Tibial artery (tissue), 4 donors: ENCODE data around the gene SYNDIG1L.
"Not testable (repeated sequence)": the region's sequence is repeated elsewhere in the genome, so short reads cannot be mapped to it uniquely, and the experiment has no call there.

ENCODE experiments used
- DNase-seq, 2 donors: peaks; one replicate each; pipeline ENCODE4 v3.0.0-alpha.2; 2019
- H3K27ac ChIP-seq, 2 donors: fragments of 200-600 bp; sonication (generic) in 1 of 2; 1 replicate in 1 of 2; 2 replicates in 1 of 2; pipeline ENCODE4 v1.5.1; 2018 to 2019; ENCODE audit warnings: mild to moderate bottlenecking in 1 of 2
- H3K27me3 ChIP-seq, 2 donors: fragments of 200-600 bp; sonication (generic) in 1 of 2; one replicate each; pipeline versions ENCODE4 v1.5.1 to v1.6.0; 2016 to 2019
- H3K36me3 ChIP-seq, 3 donors: fragments of 200-600 bp; sonication (generic) in 2 of 3; one replicate each; pipeline ENCODE4 v1.5.1; 2016 to 2019; ENCODE audit warnings: mild to moderate bottlenecking in 2 of 3
- H3K4me1 ChIP-seq, 4 donors: fragments of 200-600 bp; sonication (generic) in 2 of 4; 1 replicate in 3 of 4; 2 replicates in 1 of 4; pipeline ENCODE4 v1.5.1; 2016 to 2019
- H3K4me3 ChIP-seq, 2 donors: fragments of 200-600 bp; sonication (generic) in 1 of 2; 1 replicate in 1 of 2; 2 replicates in 1 of 2; pipeline ENCODE4 v1.5.1; 2018 to 2019; ENCODE audit warnings: mild to moderate bottlenecking in 2 of 2
- H3K9me3 ChIP-seq, 3 donors: fragments of 200-600 bp; sonication (generic) in 1 of 3; one replicate each; pipeline ENCODE4 v1.5.1; 2016 to 2019
- CTCF ChIP-seq, 2 experiments: fragments of 200-600 bp in 1 of 2; fragments of 450-650 bp in 1 of 2; IDR thresholded peaks; one replicate each; pipeline ENCODE4 v1.5.1; 2017 to 2019; ENCODE audit warnings: antibody characterized with exemption in 2 of 2, mild to moderate bottlenecking in 1 of 2, moderate library complexity in 1 of 2
- intact Hi-C: fragments of 100-400 bp; cut with DNase I; formaldehyde crosslinking; loops from one replicate; pipeline ENCODE4 v1.15.0; 2023; ENCODE audit warnings: low total_unique reads

Gene SYNDIG1L

GRCh38 chr14:74459289-74459946 is 33.4 kb upstream of the SYNDIG1L start:
- Histone ChIP-seq H3K4me1 (no peaks in the 10 kb centered on the region), H3K4me3 (no peak overlapping the region), H3K36me3 (no peaks in the 10 kb centered on the region), H3K27ac (no peak overlapping the region), H3K9me3 (no peaks in the 10 kb centered on the region), H3K27me3 (no peaks in the 10 kb centered on the region)
- TF ChIP-seq CTCF (IDR thresholded peaks at IDR 0.05): peak; percentile 40 to 45
- peak in 1 of 2 donors; percentile 42 for DNase-seq
- intact Hi-C loops: no loop called here

GRCh38 chr14:74457565-74457895 is 31.5 kb upstream of the SYNDIG1L start:
- H3K4me1 ChIP-seq: no peaks in the 10 kb centered on the region
- H3K27me3 ChIP-seq: no peaks in the 10 kb centered on the region
- no peak for TF ChIP-seq CTCF (IDR thresholded peaks at IDR 0.05)
- DNase-seq: no peak
- H3K27ac ChIP-seq: no peak overlapping the region
- H3K4me3 ChIP-seq: no peak overlapping the region
- H3K9me3 ChIP-seq: no peaks in the 10 kb centered on the region
- intact Hi-C loops: no loop called here
- no peaks in the 10 kb centered on the region for H3K36me3 ChIP-seq

- no peaks in the 10 kb centered on the region for H3K36me3 ChIP-seq
- DNase-seq: no peak
- no peaks in the 10 kb centered on the region for H3K4me1 ChIP-seq
- no peaks in the 10 kb centered on the region for H3K9me3 ChIP-seq
- H3K27ac ChIP-seq: no peak overlapping the region
- no peak for TF ChIP-seq CTCF (IDR thresholded peaks at IDR 0.05)
- intact Hi-C loops: no loop called here
- no peaks in the 10 kb centered on the region for H3K27me3 ChIP-seq
- no peak overlapping the region for H3K4me3 ChIP-seq
Observed at GRCh38 chr14:74456684-74457564, 30.9 kb upstream of the SYNDIG1L start.

- peak in 1 of 2 donors; percentile 4 for DNase-seq
- H3K27ac ChIP-seq, H3K4me3 ChIP-seq, H3K4me1 ChIP-seq, H3K9me3 ChIP-seq, H3K27me3 ChIP-seq, H3K36me3 ChIP-seq, intact Hi-C loops: not testable (repeated sequence)
Observed at GRCh38 chr14:74454397-74454796, 28.4 kb upstream of the SYNDIG1L start.

- Histone ChIP-seq H3K4me1 (no peaks in the 10 kb centered on the region), H3K27ac (no peak overlapping the region), H3K4me3 (no peak overlapping the region), H3K27me3 (no peaks in the 10 kb centered on the region), H3K36me3 (no peaks in the 10 kb centered on the region), H3K9me3 (no peaks in the 10 kb centered on the region)
- TF ChIP-seq CTCF (IDR thresholded peaks at IDR 0.05): no peak
- DNase-seq: no peak
- intact Hi-C loops: no loop called here
Observed at GRCh38 chr14:74444866-74445265, 18.9 kb upstream of the SYNDIG1L start.

GRCh38 chr14:74442757-74443156 is 16.7 kb upstream of the SYNDIG1L start:
- no peaks in the 10 kb centered on the region for H3K36me3 ChIP-seq
- peaks cover 0 to 4% of the 10 kb centered on the region in 2 donors for H3K27me3 ChIP-seq
- no peak for TF ChIP-seq CTCF (IDR thresholded peaks at IDR 0.05)
- no peak overlapping the region for H3K4me3 ChIP-seq
- intact Hi-C loops: no loop called here
- DNase-seq: peak in 1 of 2 donors; percentile 2
- no peaks in the 10 kb centered on the region for H3K4me1 ChIP-seq
- no peak overlapping the region for H3K27ac ChIP-seq
- no peaks in the 10 kb centered on the region for H3K9me3 ChIP-seq
